Measurements from ENCODE around the gene KLK15.

KLK15 gene

GRCh38 chr19:50833117-50833801, at the start of gene KLK15:
KLK15 (minus strand) TSS chr19:50833574; CDS start chr19:50831492, 2,082 bp downstream.
- DNase-seq (ENCODE audit: low read depth in 1 of 2, low spot score in 1 of 2) = no peak

GRCh38 chr19:50882188-50882587, 48.8 kb upstream of the KLK15 start:
- no peak for DNase-seq (ENCODE audit: low read depth in 1 of 2, low spot score in 1 of 2)

GRCh38 chr19:50880241-50880640, 46.9 kb upstream of the KLK15 start:
- no peak for DNase-seq (ENCODE audit: low read depth in 1 of 2, low spot score in 1 of 2)

- no peak for DNase-seq (ENCODE audit: low read depth in 1 of 2, low spot score in 1 of 2)
Observed at GRCh38 chr19:50878851-50879250, 45.5 kb upstream of the KLK15 start.

GRCh38 chr19:50877338-50877737, 44.0 kb upstream of the KLK15 start:
- DNase-seq (ENCODE audit: low read depth in 1 of 2, low spot score in 1 of 2) = no peak

- no peak for DNase-seq (ENCODE audit: low read depth in 1 of 2, low spot score in 1 of 2)
Observed at GRCh38 chr19:50876456-50876855, 43.1 kb upstream of the KLK15 start.

GRCh38 chr19:50875795-50876422, 42.5 kb upstream of the KLK15 start:
- no peak for DNase-seq (ENCODE audit: low read depth in 1 of 2, low spot score in 1 of 2)

- DNase-seq (ENCODE audit: low read depth in 1 of 2, low spot score in 1 of 2) = no peak
Observed at GRCh38 chr19:50874211-50874610, 40.8 kb upstream of the KLK15 start.

GRCh38 chr19:50873056-50873455, 39.7 kb upstream of the KLK15 start, which contains the start of gene KLK2:
KLK2 (plus strand) TSS chr19:50873439; CDS start chr19:50873474, 35 bp downstream.
- no peak for DNase-seq (ENCODE audit: low read depth in 1 of 2, low spot score in 1 of 2)

GRCh38 chr19:50870417-50871089, 37.2 kb upstream of the KLK15 start:
- DNase-seq (ENCODE audit: low read depth in 1 of 2, low spot score in 1 of 2) = no peak

GRCh38 chr19:50869479-50869878, 36.1 kb upstream of the KLK15 start:
- no peak for DNase-seq (ENCODE audit: low read depth in 1 of 2, low spot score in 1 of 2)

GRCh38 chr19:50861496-50862286, 28.3 kb upstream of the KLK15 start:
- DNase-seq (ENCODE audit: low read depth in 1 of 2, low spot score in 1 of 2) = no peak

GRCh38 chr19:50861010-50861409, 27.6 kb upstream of the KLK15 start:
- no peak for DNase-seq (ENCODE audit: low read depth in 1 of 2, low spot score in 1 of 2)

GRCh38 chr19:50859849-50860248, 26.5 kb upstream of the KLK15 start:
- DNase-seq (ENCODE audit: low read depth in 1 of 2, low spot score in 1 of 2) = no peak

- no peak for DNase-seq (ENCODE audit: low read depth in 1 of 2, low spot score in 1 of 2)
Observed at GRCh38 chr19:50858886-50859285, 25.5 kb upstream of the KLK15 start.

- no peak for DNase-seq (ENCODE audit: low read depth in 1 of 2, low spot score in 1 of 2)
Observed at GRCh38 chr19:50857366-50857765, 24.0 kb upstream of the KLK15 start.

- no peak for DNase-seq (ENCODE audit: low read depth in 1 of 2, low spot score in 1 of 2)
Observed at GRCh38 chr19:50854636-50855410, 21.4 kb upstream of the KLK15 start, which contains the start of gene KLK3. KLK3 (plus strand) TSS chr19:50854915; CDS start chr19:50854956, 41 bp downstream.

- DNase-seq (ENCODE audit: low read depth in 1 of 2, low spot score in 1 of 2) = no peak
Observed at GRCh38 chr19:50851620-50852019, 18.2 kb upstream of the KLK15 start.

- DNase-seq (ENCODE audit: low read depth in 1 of 2, low spot score in 1 of 2) = no peak
Observed at GRCh38 chr19:50850738-50851137, 17.4 kb upstream of the KLK15 start.

- no peak for DNase-seq (ENCODE audit: low read depth in 1 of 2, low spot score in 1 of 2)
Observed at GRCh38 chr19:50844296-50844935, 11.0 kb upstream of the KLK15 start.
